ENCODE results near the gene LRRN2.
A peak's percentile ranks its signal among the peaks of the same experiment; 100 is the strongest.
"Not testable (repeated sequence)": the region's sequence is repeated elsewhere in the genome, so short reads cannot be mapped to it uniquely, and the experiment has no call there.

The LRRN2 gene

GRCh38 chr1:204692841-204693356 lies 7.4 kb upstream of the LRRN2 start:
- DNase-seq (ENCODE audit: low spot score) = peak; percentile 40

DNA sequence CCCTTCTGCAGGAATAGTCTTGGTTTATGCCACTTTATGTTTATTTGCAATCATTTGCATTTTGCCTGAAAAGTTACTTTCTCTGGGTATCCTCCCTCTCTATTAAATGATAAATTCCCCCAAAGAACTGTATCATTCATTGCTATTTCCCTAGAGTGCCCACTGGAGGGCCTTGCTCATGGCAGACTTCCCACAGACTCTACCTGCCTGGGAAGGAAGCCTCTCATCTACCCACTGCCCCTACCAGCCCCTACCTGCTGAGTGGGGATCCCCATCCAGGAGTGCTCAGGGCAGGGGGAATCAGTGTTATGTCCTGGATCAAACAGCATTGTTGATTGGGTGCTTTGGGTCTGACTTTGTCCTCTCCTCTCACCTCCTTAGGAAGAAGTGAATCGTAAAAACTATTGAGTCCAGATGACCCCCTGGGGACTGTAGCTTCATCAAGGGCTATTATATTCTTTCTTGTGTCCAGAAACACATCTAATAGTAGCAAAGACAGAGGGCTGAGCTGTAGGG lies 6.8 kb upstream of the LRRN2 start:
- no peak for DNase-seq (ENCODE audit: low spot score)

- not testable (repeated sequence) for DNase-seq (ENCODE audit: low spot score)
Measured at GRCh38 chr1:204691328-204691730, 5.8 kb upstream of the LRRN2 start.

- no peak for DNase-seq (ENCODE audit: low spot score)
Measured at GRCh38 chr1:204688776-204689175, 3.2 kb upstream of the LRRN2 start.

GRCh38 chr1:204688007-204688406 lies 2.5 kb upstream of the LRRN2 start:
- no peak for DNase-seq (ENCODE audit: low spot score)

DNA sequence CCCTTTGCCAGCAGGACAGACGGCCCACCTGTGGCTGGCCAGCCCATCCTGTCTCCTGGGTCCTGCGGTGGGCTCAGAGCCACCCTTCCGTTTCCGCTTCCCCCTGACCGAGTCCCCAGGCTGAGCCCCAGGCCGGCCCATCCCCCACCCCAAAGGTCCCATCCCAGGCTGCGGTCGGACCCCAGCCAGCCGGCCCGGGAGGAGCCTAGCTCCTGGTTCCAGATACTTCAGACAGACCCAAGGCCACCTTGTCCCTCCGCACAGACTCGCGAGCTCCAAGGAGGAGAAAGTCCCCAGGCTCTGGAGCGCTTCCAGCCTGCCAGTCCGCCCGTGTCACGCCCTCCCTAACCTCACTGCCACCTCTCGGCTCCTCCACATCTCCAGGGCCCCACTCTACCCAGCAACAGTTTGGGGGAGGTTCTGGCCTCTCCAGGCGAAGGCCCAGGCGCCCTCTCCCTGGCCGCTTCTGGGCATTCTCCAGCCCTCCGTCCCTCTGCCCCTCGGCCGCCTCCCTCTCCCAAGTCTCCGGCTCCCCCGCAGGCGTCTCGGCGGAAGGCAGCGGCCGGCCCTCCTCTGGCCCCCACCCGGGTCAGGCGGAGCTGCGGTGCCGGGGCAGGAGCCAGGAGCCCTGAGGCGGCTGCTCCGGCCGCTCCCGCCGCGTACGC lies 835 bp downstream of the LRRN2 start:
- DNase-seq (ENCODE audit: low spot score) = no peak

DNA sequence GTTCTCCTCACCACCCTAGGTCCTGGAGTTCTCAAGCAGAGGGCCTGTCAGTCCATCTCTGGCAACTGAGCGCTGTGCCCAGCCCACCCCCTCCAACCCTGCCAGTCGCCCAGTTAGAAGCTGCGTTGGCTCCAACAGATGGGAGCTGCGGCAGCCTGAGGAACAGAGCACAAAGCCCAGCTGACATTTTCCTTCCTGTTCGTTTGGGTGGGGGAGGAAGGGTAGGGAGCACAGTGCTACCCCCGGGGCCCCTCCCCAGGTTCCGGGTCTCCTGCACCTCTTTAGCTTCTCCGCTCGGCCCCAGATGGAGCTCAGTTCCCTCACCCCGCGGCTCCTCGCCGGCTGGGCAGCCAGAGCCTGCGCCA lies 1.4 kb downstream of the LRRN2 start:
- no peak for DNase-seq (ENCODE audit: low spot score)

DNA sequence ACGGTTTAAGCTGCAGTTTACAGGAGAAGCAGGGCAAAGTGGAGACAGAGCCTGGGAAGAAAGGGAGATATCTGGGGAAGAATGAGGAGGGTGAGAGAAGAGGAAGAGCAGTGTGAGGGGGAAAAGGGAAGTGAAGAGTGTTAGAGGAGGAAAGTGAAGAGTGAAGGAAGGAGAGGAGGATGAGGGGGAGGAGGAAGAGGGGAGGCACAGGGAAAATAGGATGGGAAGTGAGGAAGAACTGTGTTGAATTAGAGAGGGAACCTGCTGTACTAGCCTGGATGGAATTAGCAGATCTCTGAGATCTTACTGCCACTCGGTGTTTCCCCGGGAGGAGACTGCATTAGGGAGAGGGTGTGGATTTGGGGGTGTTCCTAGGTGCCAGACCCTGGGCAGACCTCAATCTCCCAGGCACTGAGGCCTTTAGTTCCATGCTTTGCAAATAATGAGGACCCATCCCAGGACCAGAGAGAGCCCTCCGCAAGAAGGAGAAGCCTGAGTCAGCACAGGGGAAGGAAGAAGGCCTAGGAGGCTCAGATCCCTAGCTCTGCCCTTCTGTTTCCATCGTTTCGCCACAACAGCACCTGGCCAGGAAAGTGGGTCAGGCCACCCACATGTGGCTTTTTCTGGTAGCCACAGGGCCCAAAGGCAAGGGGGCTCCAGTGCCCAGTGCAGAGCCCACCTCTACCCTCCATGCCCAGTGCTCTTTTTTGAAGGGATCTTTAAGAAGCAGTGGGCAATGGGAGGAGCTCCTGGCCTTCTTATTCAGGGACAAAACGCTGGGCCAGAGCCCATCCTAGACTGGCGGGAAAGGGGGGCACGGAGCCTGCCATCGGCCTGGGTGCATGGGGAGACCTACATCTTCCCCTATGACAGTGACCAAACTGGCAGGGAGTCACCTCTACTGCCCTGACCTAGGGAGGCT lies 2.0 kb downstream of the LRRN2 start:
- DNase-seq (ENCODE audit: low spot score) = no peak

DNA sequence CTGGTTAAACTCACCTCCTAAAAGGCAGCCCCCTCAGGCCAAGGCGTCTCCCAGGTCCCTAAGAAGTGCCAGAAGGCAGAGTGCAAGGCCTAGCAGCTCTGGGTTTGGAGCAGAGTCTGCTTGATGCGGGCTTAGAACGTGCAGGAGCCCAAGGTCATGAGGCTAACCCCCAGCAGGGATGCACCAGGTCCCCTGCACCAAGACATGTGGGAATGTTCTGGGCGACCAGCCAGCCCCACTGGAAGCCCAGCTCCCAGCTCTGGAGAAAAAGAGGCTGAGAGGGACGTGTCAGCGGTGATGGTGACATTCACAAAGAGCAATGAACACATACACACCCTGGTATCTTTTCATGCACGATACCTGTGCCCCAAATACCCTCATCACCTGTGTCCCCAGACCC lies 5.1 kb downstream of the LRRN2 start:
- no peak for DNase-seq (ENCODE audit: low spot score)

DNA sequence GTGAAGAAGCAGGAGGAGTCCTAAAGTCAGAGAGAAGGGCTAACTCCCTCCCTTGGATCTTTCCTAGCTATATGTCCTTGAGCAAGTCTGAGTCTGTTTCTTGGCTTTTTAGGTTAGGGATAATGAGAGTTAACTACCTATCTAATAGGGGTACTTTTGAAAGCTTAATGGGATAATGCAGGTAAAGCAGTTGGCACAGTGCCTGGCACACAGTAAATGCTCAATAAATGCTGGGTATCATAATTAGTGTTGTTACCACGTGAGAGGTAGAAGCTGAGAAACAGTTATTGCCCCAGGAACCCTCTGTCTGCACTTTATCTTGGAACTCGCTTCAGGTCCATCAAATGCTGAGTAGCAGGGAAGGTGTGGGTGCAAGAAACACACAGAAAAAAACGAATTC lies 5.5 kb downstream of the LRRN2 start:
- DNase-seq (ENCODE audit: low spot score) = no peak

- DNase-seq (ENCODE audit: low spot score) = no peak
Measured at GRCh38 chr1:204678721-204679475, 6.6 kb downstream of the LRRN2 start.

- no peak for DNase-seq (ENCODE audit: low spot score)
Measured at GRCh38 chr1:204677864-204678263, 7.7 kb downstream of the LRRN2 start.

GRCh38 chr1:204676043-204676442 lies 9.5 kb downstream of the LRRN2 start:
- no peak for DNase-seq (ENCODE audit: low spot score)

GRCh38 chr1:204673909-204674649 lies 11.5 kb downstream of the LRRN2 start:
- no peak for DNase-seq (ENCODE audit: low spot score)

- DNase-seq (ENCODE audit: low spot score) = no peak
Measured at GRCh38 chr1:204673209-204673608, 12.3 kb downstream of the LRRN2 start.

DNA sequence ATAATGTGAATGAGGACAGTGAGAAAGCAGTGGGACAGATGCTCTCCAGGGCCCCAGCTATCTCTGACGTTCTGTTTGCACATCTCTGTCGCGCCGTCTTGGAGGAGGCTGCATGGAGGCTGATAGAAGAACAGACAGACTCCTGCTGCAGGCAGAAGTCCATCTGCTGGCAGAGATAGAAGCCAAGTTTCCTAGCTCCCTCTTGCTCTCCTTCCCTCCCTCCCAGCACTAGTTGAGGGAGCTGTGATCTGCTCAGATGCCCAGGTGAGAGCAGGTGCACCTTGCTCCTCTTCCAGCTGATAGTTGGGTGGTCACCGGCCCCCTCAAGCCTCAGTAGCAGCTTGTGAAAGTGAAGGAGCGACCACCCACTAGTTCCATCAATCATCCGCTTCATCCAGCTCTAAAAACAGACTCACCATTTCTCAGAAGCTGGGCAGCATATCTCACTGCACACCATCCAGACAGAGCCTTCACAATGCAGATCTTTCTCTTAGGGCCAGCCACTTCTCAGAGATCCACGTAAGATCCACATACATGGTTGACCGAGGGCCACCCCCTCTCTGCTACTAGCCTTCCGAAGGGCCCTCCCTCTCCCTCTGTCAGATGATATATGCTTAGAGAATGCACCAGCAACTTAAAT lies 12.9 kb downstream of the LRRN2 start:
- DNase-seq (ENCODE audit: low spot score) = no peak

- no peak for DNase-seq (ENCODE audit: low spot score)
Measured at GRCh38 chr1:204672069-204672468, 13.5 kb downstream of the LRRN2 start.

DNA sequence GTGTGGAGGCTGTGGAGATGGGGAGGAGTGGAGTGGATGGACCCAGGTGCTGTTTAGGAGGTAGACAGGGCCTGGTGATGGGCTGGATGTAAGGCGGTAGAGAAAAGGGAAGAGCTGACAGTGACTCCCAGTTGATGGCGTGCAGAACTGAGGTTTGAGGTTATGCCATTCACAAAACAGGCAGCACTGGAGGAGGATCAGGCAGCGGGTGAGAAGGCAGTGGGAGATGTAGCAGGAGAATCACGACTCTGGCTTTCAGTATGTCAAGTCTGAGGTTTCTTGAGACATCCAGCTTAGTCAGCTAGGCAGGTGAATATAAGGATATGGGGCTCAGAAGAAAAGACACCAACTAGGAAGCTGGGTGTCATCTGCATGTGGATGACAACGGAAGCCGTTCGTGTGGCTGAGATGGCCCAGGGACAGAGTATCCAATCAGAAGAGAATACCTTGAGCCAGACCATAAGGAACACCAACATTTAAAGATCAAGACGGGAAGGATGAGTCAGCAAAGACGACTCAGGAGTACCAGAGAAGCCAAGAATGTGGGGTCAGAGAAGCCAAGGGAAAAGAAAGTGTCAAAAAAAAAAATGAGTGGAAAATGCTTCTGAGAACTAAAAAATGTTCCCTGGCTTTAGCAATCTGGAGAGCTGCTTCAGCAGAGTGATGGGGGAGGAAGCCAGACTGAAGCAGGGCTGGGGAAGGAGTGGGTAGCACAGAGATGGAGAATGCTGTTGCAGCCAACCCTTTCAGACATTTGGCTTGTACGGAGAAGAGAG lies 15.2 kb downstream of the LRRN2 start:
- DNase-seq (ENCODE audit: low spot score) = no peak

DNA sequence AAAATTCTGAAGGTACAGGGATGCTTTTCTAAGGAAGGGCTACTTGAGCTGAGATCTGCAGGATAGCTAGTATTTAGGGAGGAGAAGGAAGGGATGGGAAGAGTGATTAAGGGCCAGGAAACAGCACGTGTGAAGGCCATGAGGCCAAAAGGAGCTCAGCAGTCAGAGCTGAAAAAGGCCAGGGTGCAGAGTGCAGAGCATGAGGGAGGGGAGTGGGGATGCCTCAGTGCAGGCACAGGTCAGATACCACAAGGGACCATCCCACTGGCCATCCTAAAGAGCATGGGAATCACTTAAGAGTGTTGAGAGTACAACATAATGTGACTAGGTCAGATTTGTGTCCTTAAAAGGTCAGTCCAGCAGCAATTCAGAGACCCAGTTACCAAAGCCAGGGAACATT lies 16.0 kb downstream of the LRRN2 start:
- DNase-seq (ENCODE audit: low spot score) = no peak

- DNase-seq (ENCODE audit: low spot score) = no peak
Measured at GRCh38 chr1:204664384-204664651, 21.2 kb downstream of the LRRN2 start.

Data from SK-N-DZ (cell line).